COLO829 (cell line): ENCODE results near the gene CALY.

Experiments used
- DNase-seq: peaks from one replicate; pipeline ENCODE4 v3.0.0; 2012; ENCODE audit warnings: low spot score

CALY gene

GRCh38 chr10:133287832-133288500 lies 48.7 kb downstream of the CALY start:
- DNase-seq = no peak

DNA sequence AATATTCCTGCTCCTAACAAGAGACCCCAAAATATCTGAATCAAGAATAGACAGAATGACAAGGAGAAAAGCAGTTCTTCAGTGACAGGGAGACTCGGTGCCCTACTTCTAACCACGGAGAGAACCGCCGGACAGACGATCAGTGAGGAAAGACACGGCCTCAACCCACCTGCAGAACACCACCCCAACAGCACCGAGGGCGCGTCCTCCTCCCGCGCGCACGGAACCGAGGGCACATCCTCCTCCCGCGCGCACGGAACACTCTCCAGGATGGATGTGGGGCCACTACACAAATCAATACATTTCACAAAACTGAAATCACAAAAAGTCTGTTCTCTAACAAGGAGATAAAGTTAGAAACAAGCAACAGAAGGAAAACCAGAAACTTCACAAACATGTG lies 50.3 kb downstream of the CALY start:
- DNase-seq = no peak

GRCh38 chr10:133285217-133285616 lies 51.5 kb downstream of the CALY start:
- DNase-seq = no peak

DNA sequence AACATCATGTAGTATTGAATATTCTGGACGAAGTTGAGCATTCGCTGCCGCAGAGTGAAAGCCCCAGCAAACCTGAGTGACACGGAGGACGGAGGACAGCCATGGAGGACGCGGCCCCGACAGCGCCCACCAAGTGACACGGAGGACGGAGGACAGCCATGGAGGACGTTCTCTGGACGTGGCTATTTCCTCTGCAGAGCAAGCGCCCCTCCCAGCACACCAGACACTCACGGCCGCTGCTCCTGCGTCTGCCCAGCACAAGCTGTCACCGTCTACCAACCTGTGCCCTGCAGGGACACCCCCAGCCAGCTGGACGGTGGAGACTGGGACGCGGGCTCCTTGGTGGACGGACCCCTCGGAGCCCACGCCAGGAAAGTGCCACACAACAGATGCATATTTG lies 52.8 kb downstream of the CALY start:
- no peak for DNase-seq

GRCh38 chr10:133282846-133283390 lies 53.8 kb downstream of the CALY start:
- DNase-seq = no peak

- no peak for DNase-seq
Observed at GRCh38 chr10:133281628-133282372, 54.9 kb downstream of the CALY start.

- no peak for DNase-seq
Observed at GRCh38 chr10:133281084-133281483, 55.6 kb downstream of the CALY start.

DNA sequence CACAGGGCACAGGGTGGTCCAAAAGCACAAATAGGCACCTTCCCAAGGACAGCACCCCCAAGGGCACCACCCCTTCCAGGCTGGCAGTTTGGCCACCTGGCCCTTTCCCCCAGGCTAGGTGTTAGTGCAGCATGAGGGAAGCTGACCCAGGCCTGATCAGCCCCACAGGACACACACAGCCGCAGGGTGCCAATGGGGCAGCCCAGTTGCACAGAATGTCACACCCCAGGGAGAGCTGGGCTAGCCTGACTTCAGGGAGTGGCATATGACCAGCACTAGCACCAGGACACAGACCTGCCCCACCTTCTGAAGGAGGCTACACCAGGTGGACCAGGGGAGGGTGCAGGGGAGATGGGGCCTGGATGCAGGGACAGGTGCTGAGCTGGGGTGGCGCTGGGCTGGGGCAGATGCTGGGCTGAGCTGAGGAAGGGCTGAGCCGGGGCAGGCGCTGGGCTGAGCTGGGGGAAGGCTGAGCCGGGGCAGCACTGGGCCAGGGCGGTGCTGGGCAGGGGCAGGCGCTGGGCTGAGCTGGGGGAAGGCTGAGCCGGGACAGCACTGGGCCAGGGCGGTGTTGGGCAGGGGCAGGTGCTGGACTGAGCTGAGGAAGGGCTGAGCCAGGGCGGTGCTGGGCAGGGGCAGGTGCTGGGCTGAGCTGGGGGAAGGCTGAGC lies 56.2 kb downstream of the CALY start:
- no peak for DNase-seq

GRCh38 chr10:133279326-133280226 lies 57.1 kb downstream of the CALY start:
- DNase-seq = no peak

DNA sequence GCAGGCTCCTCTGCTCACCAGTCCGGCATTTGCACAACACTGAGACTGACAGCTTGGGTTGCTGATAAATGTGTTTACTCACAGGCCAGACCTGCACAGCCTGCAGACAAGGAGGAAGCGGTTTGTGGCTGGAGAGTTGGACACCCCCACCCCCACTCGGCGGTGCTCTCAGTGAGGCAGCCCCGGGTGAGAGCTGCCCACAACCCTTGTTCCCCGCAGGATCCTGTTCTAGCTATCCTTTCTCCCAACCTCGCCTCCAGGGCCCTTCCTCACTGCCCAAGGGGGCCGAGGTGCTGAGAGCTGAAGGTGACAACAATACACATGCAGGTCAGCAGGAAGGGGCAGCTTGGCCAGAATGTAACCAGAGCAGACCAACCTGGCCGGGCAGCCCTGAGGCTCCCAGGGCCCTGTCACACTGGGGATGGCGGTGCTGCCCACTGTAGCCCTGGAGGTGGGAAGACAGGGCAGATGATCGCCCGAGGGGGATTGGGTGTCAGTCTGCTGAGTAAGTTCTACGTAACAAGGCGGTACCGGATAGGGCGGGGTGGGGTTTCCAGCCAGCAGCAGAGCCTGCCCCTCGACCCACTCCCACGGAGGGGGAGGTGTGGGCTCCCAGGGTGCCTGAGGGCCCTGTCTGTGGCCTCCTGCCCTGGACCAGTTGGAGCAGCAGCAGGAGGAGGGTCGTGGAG lies 58.0 kb downstream of the CALY start:
- DNase-seq = no peak

DNA sequence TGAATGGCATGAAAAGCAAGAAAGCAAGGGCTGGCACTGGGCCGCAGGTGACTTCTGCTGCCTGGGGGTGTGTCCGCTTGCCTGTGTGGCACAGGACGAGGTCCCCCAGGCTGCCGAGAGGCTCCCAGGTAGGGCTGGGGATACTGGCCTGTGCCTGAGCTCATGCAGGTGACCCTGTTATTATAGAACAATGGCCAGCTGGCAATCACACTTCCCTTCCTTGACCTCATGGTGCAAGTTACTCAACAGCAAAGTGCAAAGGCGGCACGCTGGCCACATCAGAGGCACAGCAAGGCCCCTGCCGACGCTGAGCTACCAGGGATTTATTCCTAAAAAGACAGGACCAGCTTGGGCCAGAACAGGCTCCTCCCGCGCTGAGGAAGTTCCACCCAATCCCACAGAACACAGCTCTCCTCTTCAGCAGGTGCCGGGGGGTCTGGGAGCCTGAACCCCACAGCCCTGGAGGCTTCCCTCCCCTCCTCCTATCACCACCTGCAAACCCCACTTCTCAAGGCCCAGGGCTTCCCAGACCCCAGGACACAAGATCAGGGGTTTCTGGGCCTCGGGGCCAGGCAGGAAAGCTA lies 58.6 kb downstream of the CALY start:
- no peak for DNase-seq

DNA sequence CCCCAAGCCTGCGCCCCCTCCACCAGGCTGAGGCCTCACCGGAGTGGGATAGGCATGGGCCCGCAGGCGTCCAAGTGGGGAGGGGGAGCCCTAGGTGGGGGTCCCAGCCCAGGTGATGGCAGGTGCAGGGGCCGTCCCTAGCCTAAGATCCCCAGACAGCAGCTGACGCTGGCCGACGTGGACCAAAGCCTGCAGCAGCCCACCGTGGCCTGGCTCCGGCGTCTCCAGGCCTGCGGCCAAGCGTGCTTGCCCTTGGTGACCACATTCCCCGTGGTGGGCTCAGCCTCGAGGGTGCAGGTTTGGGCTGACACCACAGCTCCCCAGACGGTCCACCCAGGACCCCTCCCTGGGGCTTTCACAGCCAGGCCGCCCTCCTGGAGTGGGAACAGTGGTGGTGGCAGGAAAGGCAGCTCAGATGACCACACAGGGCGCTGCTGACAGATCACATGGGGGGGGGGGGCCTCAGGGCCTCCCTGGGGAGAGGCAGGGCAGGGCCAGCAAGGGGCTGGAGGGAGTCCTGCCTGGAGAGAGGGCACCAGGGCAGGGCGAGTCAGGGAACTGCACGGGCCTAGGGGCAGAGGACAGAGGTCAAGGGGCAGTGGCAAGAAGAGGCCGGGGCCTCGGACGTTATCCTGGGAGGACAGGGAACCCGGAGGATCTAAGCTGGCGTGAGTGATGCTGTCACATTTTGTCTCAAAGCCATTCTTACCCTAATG lies 59.3 kb downstream of the CALY start:
- no peak for DNase-seq

GRCh38 chr10:133276435-133277201 lies 60.1 kb downstream of the CALY start, which contains the start of gene ADAM8:
ADAM8 (minus strand) TSS chr10:133276868; CDS start chr10:133276817, 51 bp downstream.
- no peak for DNase-seq

GRCh38 chr10:133276100-133276434 lies 60.6 kb downstream of the CALY start:
- DNase-seq = no peak

GRCh38 chr10:133275684-133276092 lies 61.0 kb downstream of the CALY start:
- no peak for DNase-seq

DNA sequence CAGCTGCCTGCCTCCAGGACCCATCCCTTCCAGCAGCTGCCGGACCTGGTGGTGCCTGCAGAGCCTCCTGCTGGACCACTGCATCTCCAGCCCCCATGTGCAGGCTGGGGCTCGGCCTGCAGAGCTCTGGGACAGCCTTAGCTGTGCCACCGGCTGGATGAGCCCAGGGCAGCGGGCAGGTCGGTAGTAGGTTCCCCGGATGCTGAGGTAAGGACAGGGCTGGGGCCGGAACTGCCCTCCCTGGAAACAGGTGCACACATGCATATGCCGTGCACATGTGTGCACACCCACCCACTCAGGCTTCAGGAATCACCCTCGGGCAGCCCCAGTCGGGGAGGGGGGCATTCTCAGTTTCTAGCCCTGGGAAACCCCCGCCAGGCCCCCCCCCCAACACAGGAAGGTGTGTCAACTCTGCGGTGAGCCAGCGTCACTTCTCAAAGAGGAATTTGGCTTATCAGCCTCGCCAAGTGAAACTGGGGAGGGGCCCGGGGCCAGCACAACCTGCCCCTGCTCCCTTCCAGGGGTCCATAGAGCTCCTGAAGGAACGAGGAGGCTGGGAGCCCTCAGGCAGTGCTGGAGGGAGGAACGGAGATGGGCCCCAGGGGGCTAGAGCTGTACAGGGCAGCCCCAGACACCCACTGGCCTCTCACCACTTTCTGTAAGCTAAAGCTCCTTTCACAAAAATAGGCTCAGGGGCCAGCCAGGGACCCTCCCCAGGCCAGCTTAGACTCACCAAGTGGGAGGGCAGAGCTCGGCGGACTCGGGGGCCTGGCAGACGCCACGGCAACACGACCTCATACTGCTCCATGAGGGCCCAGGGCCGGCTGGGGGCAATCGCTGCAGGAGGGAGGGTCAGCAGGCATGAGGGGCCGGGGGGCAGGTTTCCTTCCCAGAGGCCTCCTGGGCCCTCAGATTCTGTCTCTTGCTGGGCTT lies 61.7 kb downstream of the CALY start:
- no peak for DNase-seq
